ENCODE data around the gene P2RX5.

The P2RX5 gene

GRCh38 chr17:3658784-3659449, 37.0 kb downstream of the P2RX5 start:
- ChIA-PET POLR2A (interaction anchor here (1.3 to 5.4 kb wide), 4 partner anchors 9 to 23 kb away, joined by 3 to 26 read pairs (median 14); partner anchors contain the start of genes CTNS, SHPK and TAX1BP3), CTCF (interaction anchor here (0.6 to 3.0 kb wide), 3 partner anchors 12 to 58 kb away, joined by 3 to 8 read pairs (median 3); no protein-coding TSS in a partner anchor)
- peak; percentile 41; the same call in 1 of the 2 replicates for TF ChIP-seq GLIS2 (tag by site-specific recombination; IDR thresholded peaks at IDR 0.05)
- no peak for TF ChIP-seq ZNF214 (tag by site-specific recombination; IDR thresholded peaks at IDR 0.05; ENCODE audit: borderline replicate concordance)
- H3K27ac ChIP-seq (ENCODE audit: extremely low read depth, low read depth, low read length), result no peak overlapping the region
- no peak overlapping the region for H3K4me3 ChIP-seq (ENCODE audit: low read depth, low read length)
- no peaks in the 10 kb centered on the region for H3K4me1 ChIP-seq (ENCODE audit: control insufficient read depth, insufficient read depth, low read length)
- H3K9me3 ChIP-seq (ENCODE audit: control insufficient read depth, insufficient read depth, low read depth, low read length), result no peaks in the 10 kb centered on the region
- peaks cover 0 to 45% of the 10 kb centered on the region in 2 experiments; a peak in 1 of 3 replicates for H3K36me3 ChIP-seq (ENCODE audit: control insufficient read depth in 2 of 2, insufficient read depth in 1 of 2, low read length in 2 of 2)

- Histone ChIP-seq H3K36me3 (ENCODE audit: control insufficient read depth in 2 of 2, insufficient read depth in 1 of 2, low read length in 2 of 2) (peaks cover 0 to 37% of the 10 kb centered on the region in 2 experiments; a peak in 1 of 3 replicates), H3K4me1 (ENCODE audit: control insufficient read depth, insufficient read depth, low read length) (no peaks in the 10 kb centered on the region), H3K4me3 (ENCODE audit: low read depth, low read length) (no peak overlapping the region), H3K27ac (ENCODE audit: extremely low read depth, low read depth, low read length) (no peak overlapping the region), H3K9me3 (ENCODE audit: control insufficient read depth, insufficient read depth, low read depth, low read length) (no peaks in the 10 kb centered on the region)
- ChIA-PET CTCF (interaction anchor here (0.6 to 3.0 kb wide), 4 partner anchors 11 to 57 kb away, joined by 3 to 8 read pairs (median 3); no protein-coding TSS in a partner anchor), POLR2A (interaction anchor here (3.8 to 5.4 kb wide), 2 partner anchors 9 to 22 kb away, joined by 23 to 26 read pairs; partner anchors contain the start of genes CTNS, SHPK and TAX1BP3)
- no peak for TF ChIP-seq ZNF645 (tag by site-specific recombination; IDR thresholded peaks at IDR 0.05)
- peak; percentile 33 for TF ChIP-seq SP2 (tag by site-specific recombination; IDR thresholded peaks at IDR 0.05)
- TF ChIP-seq ZIC2 (tag by site-specific recombination; IDR thresholded peaks at IDR 0.05), result peak; percentile 72
Measured at GRCh38 chr17:3657874-3658783, 37.8 kb downstream of the P2RX5 start.

GRCh38 chr17:3657588-3657869, 38.4 kb downstream of the P2RX5 start:
- no peak overlapping the region for H3K4me3 ChIP-seq (ENCODE audit: low read depth, low read length)
- CTCF ChIA-PET, result interaction anchor here (0.9 to 3.0 kb wide), 2 partner anchors 10 to 25 kb away, joined by 3 to 8 read pairs; no protein-coding TSS in a partner anchor
- no peak overlapping the region for H3K27ac ChIP-seq (ENCODE audit: extremely low read depth, low read depth, low read length)
- POLR2A ChIA-PET, result interaction anchor here (3.8 to 5.4 kb wide), 2 partner anchors 10 to 22 kb away, joined by 23 to 26 read pairs; partner anchors contain the start of genes CTNS, SHPK and TAX1BP3
- H3K4me1 ChIP-seq (ENCODE audit: control insufficient read depth, insufficient read depth, low read length), result no peaks in the 10 kb centered on the region
- H3K36me3 ChIP-seq (ENCODE audit: control insufficient read depth in 2 of 2, insufficient read depth in 1 of 2, low read length in 2 of 2), result peaks cover 0 to 33% of the 10 kb centered on the region in 2 experiments; a peak in 1 of 3 replicates
- no peaks in the 10 kb centered on the region for H3K9me3 ChIP-seq (ENCODE audit: control insufficient read depth, insufficient read depth, low read depth, low read length)
- no peak for TF ChIP-seq ZNF555 (tag by site-specific recombination; conservative IDR thresholded peaks at IDR 0.05)

- no peak overlapping the region for H3K4me3 ChIP-seq (ENCODE audit: low read depth, low read length)
- no peak for TF ChIP-seq ZBTB49 (tag by site-specific recombination; IDR thresholded peaks at IDR 0.05; ENCODE audit: low read depth)
- no peak for TF ChIP-seq ZNF350 (tag by site-specific recombination; IDR thresholded peaks at IDR 0.05)
- TF ChIP-seq ZBTB48 (tag by site-specific recombination; IDR thresholded peaks at IDR 0.05), result no peak
- peak; percentile 23; the same call in 1 of the 2 replicates for TF ChIP-seq GLIS2 (tag by site-specific recombination; IDR thresholded peaks at IDR 0.05)
- TF ChIP-seq ZNF121 (tag by site-specific recombination; IDR thresholded peaks at IDR 0.05), result no peak
- H3K36me3 ChIP-seq (ENCODE audit: control insufficient read depth in 2 of 2, insufficient read depth in 1 of 2, low read length in 2 of 2), result peaks cover 0 to 30% of the 10 kb centered on the region in 2 experiments; a peak in 1 of 3 replicates
- H3K27ac ChIP-seq (ENCODE audit: extremely low read depth, low read depth, low read length), result no peak overlapping the region
- no peaks in the 10 kb centered on the region for H3K4me1 ChIP-seq (ENCODE audit: control insufficient read depth, insufficient read depth, low read length)
- no peaks in the 10 kb centered on the region for H3K9me3 ChIP-seq (ENCODE audit: control insufficient read depth, insufficient read depth, low read depth, low read length)
- ChIA-PET POLR2A (interaction anchor here (3.8 to 5.4 kb wide), 2 partner anchors 11 to 21 kb away, joined by 23 to 26 read pairs; partner anchors contain the start of genes CTNS, SHPK and TAX1BP3), CTCF (interaction anchor here (3.0 kb wide), 1 partner anchor 10 kb away, joined by 8 read pairs; no protein-coding TSS in a partner anchor)
Measured at GRCh38 chr17:3656755-3657587, 39.0 kb downstream of the P2RX5 start.

Measured in HEK293 (cell line).